ENCODE data around the gene TMEM178A.
"Not testable (repeated sequence)": the region's sequence is repeated elsewhere in the genome, so short reads cannot be mapped to it uniquely, and the experiment has no call there.

The TMEM178A gene

DNA sequence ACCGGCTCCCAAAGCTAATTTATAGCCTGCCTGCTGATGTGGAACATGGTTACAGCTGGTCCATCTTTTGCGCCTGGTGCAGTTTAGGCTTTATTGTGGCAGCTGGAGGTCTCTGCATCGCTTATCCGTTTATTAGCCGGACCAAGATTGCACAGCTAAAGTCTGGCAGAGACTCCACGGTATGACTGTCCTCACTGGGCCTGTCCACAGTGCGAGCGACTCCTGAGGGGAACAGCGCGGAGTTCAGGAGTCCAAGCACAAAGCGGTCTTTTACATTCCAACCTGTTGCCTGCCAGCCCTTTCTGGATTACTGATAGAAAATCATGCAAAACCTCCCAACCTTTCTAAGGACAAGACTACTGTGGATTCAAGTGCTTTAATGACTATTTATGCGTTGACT, 51.4 kb downstream of the TMEM178A start:
- Mint-ChIP-seq H3K4me3 (no peak overlapping the region), H3K27ac (no peak overlapping the region), H3K4me1 (ENCODE audit: low read depth in 2 of 2) (no peaks in the 10 kb centered on the region), H3K9me3 (no peaks in the 10 kb centered on the region), H3K27me3 (peaks cover 28 to 65% of the 10 kb centered on the region in 2 donors), H3K36me3 (ENCODE audit: insufficient read depth) (no peaks in the 10 kb centered on the region)
- no peak for DNase-seq
- ATAC-seq (replicated peaks) = no peak

DNA sequence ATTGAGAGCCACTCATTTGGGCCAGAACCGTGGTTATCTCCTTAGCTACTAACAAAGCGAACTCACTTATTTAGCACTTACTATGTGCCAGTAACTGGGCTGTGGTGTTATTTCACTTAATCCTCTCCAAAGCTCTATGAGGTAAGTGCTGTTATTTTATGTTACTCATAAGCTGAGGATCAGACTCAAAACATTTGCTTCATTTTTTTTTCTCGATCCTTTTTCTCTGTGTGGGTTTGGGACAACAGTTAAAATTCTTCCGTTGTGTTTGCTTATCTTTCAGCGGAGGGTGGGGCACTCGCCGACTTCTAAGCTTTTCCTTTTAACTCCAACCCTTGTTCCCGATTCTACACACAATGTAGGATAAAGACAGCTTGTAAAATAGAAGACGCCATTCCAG, 52.8 kb downstream of the TMEM178A start:
- Mint-ChIP-seq H3K9me3 (no peaks in the 10 kb centered on the region), H3K27me3 (peaks cover 21 to 56% of the 10 kb centered on the region in 2 donors), H3K4me3 (no peak overlapping the region), H3K36me3 (ENCODE audit: insufficient read depth) (no peaks in the 10 kb centered on the region), H3K27ac (no peak overlapping the region), H3K4me1 (ENCODE audit: low read depth in 2 of 2) (no peaks in the 10 kb centered on the region)
- no peak for DNase-seq
- no peak for ATAC-seq (replicated peaks)

DNA sequence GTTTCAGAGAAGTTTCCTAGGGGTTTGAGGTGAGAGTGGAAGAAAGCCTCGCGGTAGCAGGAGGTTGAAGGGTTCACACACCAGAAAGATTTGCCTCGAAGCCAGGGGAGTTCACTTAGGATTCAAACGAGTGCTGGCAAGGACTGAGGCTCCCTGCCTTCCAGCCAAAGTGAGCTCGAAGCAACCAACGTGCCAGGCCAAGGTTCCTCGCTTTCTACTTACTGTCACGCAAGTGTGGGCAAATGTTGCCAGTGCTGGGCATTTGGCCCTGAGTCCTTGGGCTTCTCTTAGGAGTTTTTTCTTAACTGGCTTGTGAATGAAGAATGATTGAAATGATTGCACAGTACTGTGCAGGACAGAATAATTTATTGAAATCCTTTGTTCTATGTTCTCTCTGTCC, 53.6 kb downstream of the TMEM178A start:
- H3K27me3 Mint-ChIP-seq = peaks cover 20 to 47% of the 10 kb centered on the region in 2 donors
- H3K9me3 Mint-ChIP-seq = no peaks in the 10 kb centered on the region
- ATAC-seq (replicated peaks) (no peak), DNase-seq (no peak)
- no peak overlapping the region for H3K27ac Mint-ChIP-seq
- H3K36me3 Mint-ChIP-seq (ENCODE audit: insufficient read depth) = no peaks in the 10 kb centered on the region
- no peaks in the 10 kb centered on the region for H3K4me1 Mint-ChIP-seq (ENCODE audit: low read depth in 2 of 2)
- H3K4me3 Mint-ChIP-seq = no peak overlapping the region

DNA sequence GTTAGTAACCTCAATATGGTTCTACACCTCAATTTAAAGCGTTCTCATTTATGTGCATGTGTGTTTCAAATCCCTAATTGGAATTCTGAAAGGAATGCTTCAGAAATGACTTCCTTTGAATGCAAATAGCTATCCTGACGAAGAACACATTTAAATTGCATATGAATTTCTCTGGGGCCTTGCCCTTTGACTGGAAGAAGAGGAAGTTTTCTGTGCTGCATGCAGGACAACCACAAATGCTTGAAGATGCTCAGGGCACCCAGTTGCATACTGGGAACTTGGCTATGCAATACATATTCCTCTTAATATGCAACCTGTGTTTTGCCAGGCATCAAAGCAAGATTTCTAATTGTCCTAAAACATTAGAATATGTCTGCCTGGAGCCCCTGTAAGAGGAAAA, 55.3 kb downstream of the TMEM178A start:
- Mint-ChIP-seq H3K4me1 (ENCODE audit: low read depth in 2 of 2) (no peaks in the 10 kb centered on the region), H3K27me3 (peaks cover 15 to 41% of the 10 kb centered on the region in 2 donors), H3K4me3 (no peak overlapping the region)

DNA sequence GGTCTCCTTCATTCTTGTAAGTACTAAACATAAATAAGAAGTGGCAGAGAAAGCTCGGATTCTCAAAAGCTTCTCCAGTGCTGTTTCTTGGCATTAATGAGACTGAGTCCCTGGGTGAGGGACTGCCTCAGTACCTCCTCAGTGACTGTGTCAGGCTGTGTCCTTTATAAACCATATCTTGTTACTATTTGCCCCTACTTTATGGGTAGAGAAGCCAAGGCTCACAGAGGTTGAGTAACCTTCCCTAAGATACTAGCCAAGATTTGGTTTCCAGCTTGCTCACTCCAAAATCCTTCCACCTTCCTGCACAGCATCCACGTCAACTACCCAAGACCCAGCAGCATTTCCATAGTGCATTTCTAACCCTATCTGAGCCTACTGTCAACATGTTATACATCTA, 57.8 kb downstream of the TMEM178A start:
- Mint-ChIP-seq H3K4me1 (ENCODE audit: low read depth in 2 of 2) (no peaks in the 10 kb centered on the region), H3K4me3 (no peak overlapping the region), H3K36me3 (ENCODE audit: insufficient read depth) (no peaks in the 10 kb centered on the region), H3K9me3 (no peaks in the 10 kb centered on the region), H3K27ac (no peak overlapping the region), H3K27me3 (peaks cover 15 to 35% of the 10 kb centered on the region in 2 donors)
- no peak for DNase-seq
- ATAC-seq (replicated peaks) = no peak

More for the DNA sequence above, 55.3 kb downstream of the TMEM178A start:
- no peak overlapping the region for H3K27ac Mint-ChIP-seq
- ATAC-seq (replicated peaks) = no peak
- no peak for DNase-seq
- H3K9me3 Mint-ChIP-seq = no peaks in the 10 kb centered on the region
- H3K36me3 Mint-ChIP-seq (ENCODE audit: insufficient read depth) = no peaks in the 10 kb centered on the region

DNA sequence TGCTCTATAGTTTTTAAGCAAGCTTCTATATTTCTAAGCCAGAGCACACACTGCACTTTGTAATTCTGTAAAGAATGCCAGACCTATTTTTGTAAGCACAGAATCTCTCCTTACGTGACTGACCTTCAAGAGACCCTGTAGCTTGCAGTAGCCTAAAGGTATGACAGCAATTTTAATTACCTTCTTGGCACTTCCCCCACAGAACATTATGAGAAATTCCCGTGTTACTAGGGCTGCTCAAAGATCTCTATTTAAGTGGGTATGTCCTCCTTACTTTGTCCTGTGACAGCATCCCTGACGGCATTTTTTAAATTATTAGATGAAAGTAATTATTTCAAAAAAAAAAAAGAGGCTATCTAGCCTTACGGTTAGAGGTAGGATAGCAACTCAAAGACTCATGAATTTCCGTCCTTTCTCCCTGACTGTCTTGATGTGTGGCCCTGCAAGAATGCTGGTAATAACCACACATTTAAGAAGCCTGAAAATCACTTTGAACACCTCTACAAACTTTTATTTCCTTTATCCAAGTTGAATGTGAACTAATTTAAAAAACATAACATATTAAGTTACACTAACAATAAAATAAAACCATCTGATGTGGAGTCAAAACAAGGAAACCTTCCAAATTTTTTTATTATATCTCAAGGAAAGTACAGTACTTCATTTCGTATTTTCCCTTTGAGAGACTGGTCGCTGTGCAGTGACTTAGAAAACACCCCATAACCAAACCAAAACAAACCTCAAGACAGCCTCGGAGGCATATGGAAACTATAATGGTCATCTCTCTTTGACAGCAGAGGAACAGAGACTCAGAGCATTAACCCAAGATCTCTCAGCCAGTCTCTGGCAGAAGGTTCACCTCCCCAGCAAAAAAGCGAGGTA, 58.5 kb downstream of the TMEM178A start:
- H3K9me3 Mint-ChIP-seq = no peaks in the 10 kb centered on the region
- ATAC-seq (replicated peaks) (no peak), DNase-seq (no peak)
- H3K27ac Mint-ChIP-seq = no peak overlapping the region
- H3K36me3 Mint-ChIP-seq (ENCODE audit: insufficient read depth) = no peaks in the 10 kb centered on the region
- H3K4me3 Mint-ChIP-seq = no peak overlapping the region
- peaks cover 15 to 31% of the 10 kb centered on the region in 2 donors for H3K27me3 Mint-ChIP-seq
- H3K4me1 Mint-ChIP-seq (ENCODE audit: low read depth in 2 of 2) = no peaks in the 10 kb centered on the region

DNA sequence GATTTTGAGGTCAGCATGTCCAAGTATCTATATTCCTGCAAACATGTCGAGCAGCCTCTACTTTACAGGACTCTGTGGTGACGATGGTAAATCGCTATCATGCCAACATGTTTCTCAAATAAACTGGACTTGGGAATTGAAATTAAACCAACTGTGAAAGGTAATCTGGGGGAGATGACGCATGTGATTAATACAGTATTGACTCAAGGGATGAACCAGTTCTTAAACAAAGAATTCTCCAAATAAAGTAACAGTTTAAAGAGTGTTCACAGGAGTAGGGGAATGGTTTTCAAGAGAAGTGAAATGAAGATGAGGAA, 59.1 kb downstream of the TMEM178A start:
- ATAC-seq (replicated peaks) = no peak
- no peak overlapping the region for H3K4me3 Mint-ChIP-seq
- DNase-seq = no peak
- H3K27ac Mint-ChIP-seq = no peak overlapping the region
- H3K36me3 Mint-ChIP-seq (ENCODE audit: insufficient read depth) = no peaks in the 10 kb centered on the region
- H3K9me3 Mint-ChIP-seq = no peaks in the 10 kb centered on the region
- peaks cover 15 to 27% of the 10 kb centered on the region in 2 donors for H3K27me3 Mint-ChIP-seq
- no peaks in the 10 kb centered on the region for H3K4me1 Mint-ChIP-seq (ENCODE audit: low read depth in 2 of 2)

DNA sequence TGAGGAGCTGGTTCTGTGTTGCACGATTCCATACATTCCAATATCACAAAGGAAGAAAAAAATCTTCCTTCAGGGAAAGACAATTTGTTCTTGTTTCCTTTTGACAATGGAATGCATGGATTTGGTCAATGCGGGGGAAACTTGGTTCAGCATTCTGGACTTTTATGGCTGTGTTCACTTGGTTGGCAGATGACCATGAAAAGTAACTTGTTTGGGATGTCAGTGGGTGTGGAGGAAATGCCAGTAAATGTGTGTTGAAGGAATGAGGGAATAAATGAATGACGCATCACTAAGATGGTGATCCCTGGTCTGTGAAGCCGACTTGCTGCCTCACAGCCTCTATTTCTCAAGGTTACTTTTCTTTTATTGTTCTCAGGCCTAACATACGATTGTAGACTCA, 59.7 kb downstream of the TMEM178A start:
- H3K4me1 Mint-ChIP-seq (ENCODE audit: low read depth in 2 of 2) = no peaks in the 10 kb centered on the region
- ATAC-seq (replicated peaks) (no peak), DNase-seq (no peak)
- H3K27me3 Mint-ChIP-seq = peaks cover 12 to 21% of the 10 kb centered on the region in 2 donors
- H3K9me3 Mint-ChIP-seq = no peaks in the 10 kb centered on the region
- H3K27ac Mint-ChIP-seq = no peak overlapping the region
- H3K36me3 Mint-ChIP-seq (ENCODE audit: insufficient read depth) = no peaks in the 10 kb centered on the region
- H3K4me3 Mint-ChIP-seq = no peak overlapping the region

DNA sequence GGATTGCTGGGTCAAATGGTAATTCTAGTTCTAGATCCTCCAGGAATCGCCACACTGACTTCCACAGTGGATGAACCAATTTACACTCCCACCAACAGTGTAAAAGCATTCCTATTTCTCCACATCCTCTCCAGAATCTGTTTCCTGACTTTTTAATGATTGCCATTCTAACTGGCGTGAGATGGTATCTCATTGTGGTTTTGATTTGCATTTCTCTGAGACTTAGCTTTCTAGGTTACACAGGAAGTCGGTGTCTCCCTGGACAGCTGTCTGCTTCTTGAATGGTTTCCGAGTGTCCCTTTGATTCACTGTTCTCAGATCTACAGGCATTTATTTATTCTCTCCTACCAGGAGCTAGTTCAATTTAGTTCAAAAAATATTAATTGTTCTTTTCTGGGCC, 62.4 kb downstream of the TMEM178A start:
- DNase-seq; H3K36me3 Mint-ChIP-seq (ENCODE audit: insufficient read depth); H3K9me3 Mint-ChIP-seq; H3K27me3 Mint-ChIP-seq; H3K4me1 Mint-ChIP-seq (ENCODE audit: low read depth in 2 of 2); H3K4me3 Mint-ChIP-seq; ATAC-seq (replicated peaks); H3K27ac Mint-ChIP-seq: not testable (repeated sequence)

DNA sequence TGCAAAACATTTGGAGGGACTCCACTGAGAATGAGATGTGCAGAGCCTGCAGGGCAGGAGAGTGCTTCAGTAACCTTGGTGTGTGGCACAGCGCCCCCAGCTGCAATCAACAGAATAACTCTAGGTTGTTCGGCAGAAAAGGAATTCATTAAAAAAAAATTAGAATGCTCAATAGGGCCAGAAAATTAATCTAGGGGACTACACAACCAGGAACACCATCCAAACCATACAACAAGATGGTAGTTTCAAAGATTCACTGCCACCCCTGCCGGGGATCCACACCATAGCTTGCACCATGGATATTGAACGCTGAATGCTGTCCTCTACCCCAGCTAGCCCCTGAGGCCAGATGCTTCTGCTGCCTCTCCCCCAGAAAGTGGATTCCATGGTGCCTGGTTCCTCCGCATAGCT, 63.2 kb downstream of the TMEM178A start:
- Mint-ChIP-seq H3K27me3 (no peaks in the 10 kb centered on the region), H3K36me3 (ENCODE audit: insufficient read depth) (no peaks in the 10 kb centered on the region), H3K4me1 (ENCODE audit: low read depth in 2 of 2) (no peaks in the 10 kb centered on the region), H3K27ac (no peak overlapping the region), H3K4me3 (no peak overlapping the region), H3K9me3 (no peaks in the 10 kb centered on the region)
- DNase-seq (no peak), ATAC-seq (replicated peaks) (no peak)

DNA sequence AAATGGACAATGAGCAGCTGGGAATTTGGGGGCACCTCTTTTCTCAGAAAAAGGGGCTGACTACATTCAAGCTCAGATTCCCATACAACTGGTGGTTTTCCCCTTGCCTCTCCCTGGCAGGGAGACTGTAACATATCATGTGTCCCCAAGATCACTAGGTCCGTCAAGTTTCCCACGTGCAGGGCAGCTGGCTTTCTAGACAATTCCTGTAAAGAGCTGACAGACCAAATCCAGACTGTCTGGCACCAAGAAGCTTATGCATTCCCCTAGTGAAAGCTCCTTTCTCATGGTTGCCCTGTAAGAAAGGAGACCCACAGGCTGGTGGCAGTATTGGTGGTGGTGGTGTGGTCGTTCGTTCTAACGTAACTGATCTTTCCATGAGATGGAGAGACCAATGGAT, 64.6 kb downstream of the TMEM178A start:
- ATAC-seq (replicated peaks) (no peak), DNase-seq (no peak)
- H3K27me3 Mint-ChIP-seq = no peaks in the 10 kb centered on the region
- H3K4me1 Mint-ChIP-seq (ENCODE audit: low read depth in 2 of 2) = peaks cover 1 to 5% of the 10 kb centered on the region in 2 donors
- no peak overlapping the region for H3K27ac Mint-ChIP-seq
- H3K4me3 Mint-ChIP-seq = no peak overlapping the region
- no peaks in the 10 kb centered on the region for H3K36me3 Mint-ChIP-seq (ENCODE audit: insufficient read depth)
- no peaks in the 10 kb centered on the region for H3K9me3 Mint-ChIP-seq

DNA sequence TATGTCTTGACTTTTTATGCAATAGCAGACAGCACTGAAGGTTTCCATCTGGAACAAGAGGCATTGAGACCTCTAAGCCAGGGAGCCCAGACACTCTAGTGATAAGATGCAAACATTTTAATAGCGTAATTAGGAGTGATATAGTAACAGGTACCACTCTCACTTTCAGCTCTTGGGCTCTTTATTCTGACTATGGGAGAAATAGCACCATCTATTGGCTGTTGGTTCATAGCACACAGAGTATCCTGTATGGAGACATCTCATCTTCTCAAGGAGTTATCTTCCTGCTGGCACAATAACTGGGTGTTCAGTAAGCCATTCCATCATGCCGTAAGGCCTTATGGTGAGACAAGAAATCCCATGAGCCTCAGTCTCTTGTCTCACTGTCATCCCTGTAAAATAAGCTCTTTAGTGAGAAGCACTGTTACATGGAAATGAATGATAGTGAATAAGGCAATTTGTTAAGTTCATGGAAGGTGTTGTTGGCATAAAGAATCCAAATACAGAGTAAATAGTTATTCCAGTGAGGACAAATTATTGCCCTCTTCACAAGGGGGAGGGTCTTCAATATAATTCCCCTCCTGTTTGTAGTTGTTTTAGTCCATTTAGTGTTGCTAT, 65.1 kb downstream of the TMEM178A start:
- Mint-ChIP-seq H3K27me3 (no peaks in the 10 kb centered on the region), H3K36me3 (ENCODE audit: insufficient read depth) (peaks cover 3% of the 10 kb centered on the region), H3K4me1 (ENCODE audit: low read depth in 2 of 2) (peaks cover 1 to 5% of the 10 kb centered on the region in 2 donors), H3K27ac (no peak overlapping the region), H3K4me3 (no peak overlapping the region), H3K9me3 (no peaks in the 10 kb centered on the region)
- ATAC-seq (replicated peaks) (no peak), DNase-seq (no peak)

DNA sequence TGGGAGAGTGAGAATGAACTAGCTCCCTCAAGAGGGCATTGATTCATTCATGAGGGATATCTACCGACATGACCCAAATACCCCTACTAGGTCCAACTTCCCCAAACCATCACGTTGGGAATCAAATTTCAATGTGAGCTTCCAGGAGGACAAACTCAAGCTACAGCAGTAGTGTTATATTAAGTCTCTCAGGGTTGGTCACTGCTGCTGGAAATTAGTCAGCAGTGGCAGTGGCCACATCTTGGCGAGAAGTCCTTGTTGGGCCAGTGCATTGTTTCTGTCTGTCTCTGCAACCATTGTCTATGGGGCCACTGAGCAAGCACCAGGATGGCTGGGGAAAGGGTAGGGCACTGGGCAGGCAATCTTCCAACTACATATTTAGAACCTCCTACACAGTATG, 65.8 kb downstream of the TMEM178A start:
- DNase-seq (no peak), ATAC-seq (replicated peaks) (no peak)
- Mint-ChIP-seq H3K4me1 (ENCODE audit: low read depth in 2 of 2) (peaks cover 1 to 5% of the 10 kb centered on the region in 2 donors), H3K27me3 (no peaks in the 10 kb centered on the region), H3K27ac (no peak overlapping the region), H3K4me3 (no peak overlapping the region), H3K9me3 (no peaks in the 10 kb centered on the region), H3K36me3 (ENCODE audit: insufficient read depth) (peaks cover 8% of the 10 kb centered on the region)

DNA sequence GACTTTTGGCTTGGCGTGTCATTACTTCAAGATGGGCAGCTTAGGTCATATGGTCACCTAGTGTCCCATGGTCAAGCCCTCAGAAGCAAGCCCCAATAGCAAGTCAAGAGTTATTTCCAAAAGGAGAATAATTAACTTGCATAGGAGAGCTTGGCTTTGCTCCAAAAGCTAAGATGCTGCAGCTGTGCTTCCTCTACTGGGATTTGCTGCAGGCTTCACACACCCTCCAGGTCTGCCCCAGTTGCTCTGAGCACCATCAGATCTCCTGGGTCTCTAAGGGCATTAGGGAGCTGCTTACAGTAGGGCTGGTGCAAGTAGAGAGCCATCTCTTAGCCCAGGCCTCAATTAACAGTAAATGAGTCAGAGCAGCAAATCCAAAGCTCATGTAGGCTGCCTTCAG, 66.8 kb downstream of the TMEM178A start:
- Mint-ChIP-seq H3K4me3 (no peak overlapping the region), H3K4me1 (ENCODE audit: low read depth in 2 of 2) (peaks cover 1 to 5% of the 10 kb centered on the region in 2 donors), H3K36me3 (ENCODE audit: insufficient read depth) (peaks cover 14% of the 10 kb centered on the region), H3K9me3 (no peaks in the 10 kb centered on the region), H3K27ac (no peak overlapping the region), H3K27me3 (no peaks in the 10 kb centered on the region)
- ATAC-seq (replicated peaks) = no peak
- DNase-seq = no peak

Data from effector memory CD8-positive, alpha-beta T cell (primary cell).